Suppressor macrophage treated with lipopolysaccharide for 1 hour (primary cell): Measurements from ENCODE around the gene PRRT4.

ENCODE experiments used
- DNase-seq, 3 donors: peaks; one replicate each; pipeline ENCODE4 v3.0.0-alpha.2; 2020 to 2022

The PRRT4 gene

GRCh38 chr7:128394904-128395496 lies 33.5 kb upstream of the PRRT4 start:
- no peak for DNase-seq

- DNase-seq: no peak
Observed at GRCh38 chr7:128393526-128394330, 32.2 kb upstream of the PRRT4 start.

GRCh38 chr7:128392446-128393327 lies 31.2 kb upstream of the PRRT4 start:
- DNase-seq: no peak

- DNase-seq: no peak
Observed at GRCh38 chr7:128391805-128392204, 30.3 kb upstream of the PRRT4 start.

- DNase-seq: no peak
Observed at GRCh38 chr7:128390871-128391565, 29.5 kb upstream of the PRRT4 start.

- no peak for DNase-seq
Observed at GRCh38 chr7:128389618-128390329, 28.3 kb upstream of the PRRT4 start.

GRCh38 chr7:128389085-128389617 lies 27.7 kb upstream of the PRRT4 start:
- DNase-seq: no peak

- no peak for DNase-seq
Observed at GRCh38 chr7:128388145-128388485, 26.6 kb upstream of the PRRT4 start.

GRCh38 chr7:128387216-128388144 lies 26.0 kb upstream of the PRRT4 start:
- peak; percentile 76 to 86 (median 86) for DNase-seq

- no peak for DNase-seq
Observed at GRCh38 chr7:128385988-128386925, 24.8 kb upstream of the PRRT4 start.

- no peak for DNase-seq
Observed at GRCh38 chr7:128384726-128385125, 23.2 kb upstream of the PRRT4 start.

GRCh38 chr7:128383776-128384175 lies 22.3 kb upstream of the PRRT4 start:
- peak; percentile 42 to 69 (median 55) for DNase-seq

- peak in 1 of 3 donors; percentile 44 for DNase-seq
Observed at GRCh38 chr7:128381161-128381821, 19.8 kb upstream of the PRRT4 start.

GRCh38 chr7:128380483-128381106 lies 19.1 kb upstream of the PRRT4 start:
- DNase-seq: no peak

GRCh38 chr7:128379900-128380479 lies 18.5 kb upstream of the PRRT4 start:
- DNase-seq: no peak

GRCh38 chr7:128378637-128379036 lies 17.1 kb upstream of the PRRT4 start:
- no peak for DNase-seq

- DNase-seq: peak; percentile 47 to 58 (median 51)
Observed at GRCh38 chr7:128376077-128376476, 14.6 kb upstream of the PRRT4 start.

- DNase-seq: no peak
Observed at GRCh38 chr7:128374041-128374440, 12.6 kb upstream of the PRRT4 start.
